ENCODE results near the gene LMO3. TPM values are rescaled to one million over a fixed set of nuclear protein-coding genes. Genes with fewer than 3 reads are reported as not detected.

LMO3 gene
- polyA plus RNA-seq (ENCODE audit: insufficient read length): 0.95 TPM

GRCh38 chr12:16606117-16606200, at the start of gene LMO3:
TSS of gene LMO3 (minus strand) at chr12:16606162. CDS start at chr12:16600860, 5,302 bp downstream.
- no peak for DNase-seq (ENCODE audit: low read depth)

- no peak for DNase-seq (ENCODE audit: low read depth)
These were observed 30.6 kb upstream of the LMO3 start for GRCh38 chr12:16636435-16637055.

GRCh38 chr12:16634786-16635185, 28.8 kb upstream of the LMO3 start:
- DNase-seq (ENCODE audit: low read depth): no peak

GRCh38 chr12:16626991-16627390, 21.0 kb upstream of the LMO3 start:
- DNase-seq (ENCODE audit: low read depth): no peak

- no peak for DNase-seq (ENCODE audit: low read depth)
These were observed 16.4 kb upstream of the LMO3 start for GRCh38 chr12:16622338-16622737.

- DNase-seq (ENCODE audit: low read depth): no peak
These were observed 13.6 kb upstream of the LMO3 start for GRCh38 chr12:16619537-16619936.

GRCh38 chr12:16618256-16618655, 12.3 kb upstream of the LMO3 start:
- no peak for DNase-seq (ENCODE audit: low read depth)

- no peak for DNase-seq (ENCODE audit: low read depth)
These were observed 7.2 kb upstream of the LMO3 start for GRCh38 chr12:16613199-16613598.

- DNase-seq (ENCODE audit: low read depth): no peak
These were observed 6.7 kb upstream of the LMO3 start for GRCh38 chr12:16612647-16613046.

GRCh38 chr12:16611146-16611545, 5.2 kb upstream of the LMO3 start:
- DNase-seq (ENCODE audit: low read depth): no peak

- no peak for DNase-seq (ENCODE audit: low read depth)
These were observed 4.8 kb upstream of the LMO3 start for GRCh38 chr12:16610743-16611142.

GRCh38 chr12:16610001-16610585, 4.1 kb upstream of the LMO3 start:
- DNase-seq (ENCODE audit: low read depth): no peak

- DNase-seq (ENCODE audit: low read depth): no peak
These were observed 3.1 kb upstream of the LMO3 start for GRCh38 chr12:16608946-16609539.

- DNase-seq (ENCODE audit: low read depth): no peak
These were observed 2.2 kb upstream of the LMO3 start for GRCh38 chr12:16607906-16608775.

- DNase-seq (ENCODE audit: low read depth): no peak
These were observed 1.0 kb upstream of the LMO3 start for GRCh38 chr12:16606991-16607390.

- DNase-seq (ENCODE audit: low read depth): peak; percentile 25
These were observed 363 bp upstream of the LMO3 start for GRCh38 chr12:16606201-16606849.

GRCh38 chr12:16605642-16606116, 283 bp downstream of the LMO3 start:
- no peak for DNase-seq (ENCODE audit: low read depth)

- no peak for DNase-seq (ENCODE audit: low read depth)
These were observed 1.2 kb downstream of the LMO3 start for GRCh38 chr12:16604596-16605252.

- no peak for DNase-seq (ENCODE audit: low read depth)
These were observed 1.9 kb downstream of the LMO3 start for GRCh38 chr12:16603916-16604575.

- DNase-seq (ENCODE audit: low read depth): no peak
These were observed 2.6 kb downstream of the LMO3 start for GRCh38 chr12:16603260-16603915.

- DNase-seq (ENCODE audit: low read depth): no peak
These were observed 3.5 kb downstream of the LMO3 start for GRCh38 chr12:16602412-16602811.

Data from forelimb muscle (tissue), 1 donor.